Measurements from ENCODE around the gene PTEN.

DNA sequence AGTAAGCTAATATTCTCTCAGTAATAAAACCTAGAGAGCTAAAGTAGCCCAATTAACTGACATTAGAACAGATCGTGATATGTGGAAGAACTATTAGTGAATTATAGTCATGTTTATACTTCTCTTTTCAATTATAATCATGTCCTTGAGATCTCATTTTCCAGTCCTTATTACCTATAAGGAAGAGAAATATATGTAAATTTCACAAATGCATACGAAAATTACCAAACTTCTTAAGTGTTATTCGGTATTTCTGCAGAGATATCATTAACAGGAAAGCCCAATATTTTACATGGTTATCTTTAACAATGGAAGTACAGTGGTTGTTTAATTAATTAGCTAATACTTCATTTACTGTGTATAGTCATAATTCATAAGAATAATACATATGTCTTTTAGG, 110.7 kb downstream of the PTEN start:
- TF ChIP-seq, protein P1, sequence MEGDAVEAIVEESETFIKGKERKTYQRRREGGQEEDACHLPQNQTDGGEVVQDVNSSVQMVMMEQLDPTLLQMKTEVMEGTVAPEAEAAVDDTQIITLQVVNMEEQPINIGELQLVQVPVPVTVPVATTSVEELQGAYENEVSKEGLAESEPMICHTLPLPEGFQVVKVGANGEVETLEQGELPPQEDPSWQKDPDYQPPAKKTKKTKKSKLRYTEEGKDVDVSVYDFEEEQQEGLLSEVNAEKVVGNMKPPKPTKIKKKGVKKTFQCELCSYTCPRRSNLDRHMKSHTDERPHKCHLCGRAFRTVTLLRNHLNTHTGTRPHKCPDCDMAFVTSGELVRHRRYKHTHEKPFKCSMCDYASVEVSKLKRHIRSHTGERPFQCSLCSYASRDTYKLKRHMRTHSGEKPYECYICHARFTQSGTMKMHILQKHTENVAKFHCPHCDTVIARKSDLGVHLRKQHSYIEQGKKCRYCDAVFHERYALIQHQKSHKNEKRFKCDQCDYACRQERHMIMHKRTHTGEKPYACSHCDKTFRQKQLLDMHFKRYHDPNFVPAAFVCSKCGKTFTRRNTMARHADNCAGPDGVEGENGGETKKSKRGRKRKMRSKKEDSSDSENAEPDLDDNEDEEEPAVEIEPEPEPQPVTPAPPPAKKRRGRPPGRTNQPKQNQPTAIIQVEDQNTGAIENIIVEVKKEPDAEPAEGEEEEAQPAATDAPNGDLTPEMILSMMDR (IDR thresholded peaks at IDR 0.05), result no peak
- TF ChIP-seq POLR2A (IDR thresholded peaks at IDR 0.05), result no peak

All from breast epithelium (tissue), 3 donors.